Measurements from ENCODE around the gene DACH1.

DACH1 gene

GRCh38 chr13:71540098-71540497 is 326.9 kb downstream of the DACH1 start:
- DNase-seq, result no peak

GRCh38 chr13:71536201-71536600 is 330.8 kb downstream of the DACH1 start:
- no peak for DNase-seq

GRCh38 chr13:71524613-71525304 is 342.2 kb downstream of the DACH1 start:
- DNase-seq, result no peak

- DNase-seq, result no peak
Observed at GRCh38 chr13:71524245-71524612, 342.8 kb downstream of the DACH1 start.

GRCh38 chr13:71522941-71523526 is 344.0 kb downstream of the DACH1 start:
- no peak for DNase-seq

- DNase-seq, result no peak
Observed at GRCh38 chr13:71517004-71517403, 350.0 kb downstream of the DACH1 start.

GRCh38 chr13:71516521-71516920 is 350.5 kb downstream of the DACH1 start:
- DNase-seq, result no peak

- no peak for DNase-seq
Observed at GRCh38 chr13:71515744-71516038, 351.3 kb downstream of the DACH1 start.

- DNase-seq, result no peak
Observed at GRCh38 chr13:71514900-71515743, 351.9 kb downstream of the DACH1 start.

- no peak for DNase-seq
Observed at GRCh38 chr13:71513411-71514033, 353.5 kb downstream of the DACH1 start.

- no peak for DNase-seq
Observed at GRCh38 chr13:71503781-71504180, 363.2 kb downstream of the DACH1 start.

- DNase-seq, result no peak
Observed at GRCh38 chr13:71499944-71500514, 367.0 kb downstream of the DACH1 start.

- no peak for DNase-seq
Observed at GRCh38 chr13:71499235-71499634, 367.8 kb downstream of the DACH1 start.

- DNase-seq, result no peak
Observed at GRCh38 chr13:71493189-71493588, 373.8 kb downstream of the DACH1 start.

- no peak for DNase-seq
Observed at GRCh38 chr13:71492346-71492871, 374.6 kb downstream of the DACH1 start.

GRCh38 chr13:71491010-71491409 is 376.0 kb downstream of the DACH1 start:
- no peak for DNase-seq

GRCh38 chr13:71489041-71489440 is 378.0 kb downstream of the DACH1 start:
- no peak for DNase-seq

- no peak for DNase-seq
Observed at GRCh38 chr13:71488201-71488600, 378.8 kb downstream of the DACH1 start.

GRCh38 chr13:71485913-71486312 is 381.1 kb downstream of the DACH1 start:
- DNase-seq, result no peak

GRCh38 chr13:71483733-71484132 is 383.3 kb downstream of the DACH1 start:
- DNase-seq, result no peak

GRCh38 chr13:71481501-71481900 is 385.5 kb downstream of the DACH1 start:
- no peak for DNase-seq

GRCh38 chr13:71481046-71481445 is 386.0 kb downstream of the DACH1 start:
- DNase-seq, result no peak

- no peak for DNase-seq
Observed at GRCh38 chr13:71477735-71478134, 389.3 kb downstream of the DACH1 start.
